Prostate gland (tissue), 2 donors: Measurements from ENCODE around the gene CNTNAP2.

ENCODE experiments used
- CTCF ChIP-seq, 4 experiments: fragments of 200-600 bp in 2 of 4; fragments of 450-650 bp in 2 of 4; sonication (generic) in 2 of 4; IDR thresholded peaks; 1 replicate in 3 of 4; 2 replicates in 1 of 4; pipeline ENCODE4 v1.5.1; 2016 to 2019; ENCODE audit warnings: antibody characterized with exemption in 4 of 4, mild to moderate bottlenecking in 2 of 4, moderate library complexity in 2 of 4
- POLR2A ChIP-seq: fragments of 450-650 bp; IDR thresholded peaks from one replicate; pipeline ENCODE4 v1.6.1; 2016; ENCODE audit warnings: antibody characterized with exemption, mild to moderate bottlenecking
- POLR2AphosphoS5 ChIP-seq: sonication (generic); formaldehyde crosslinking; IDR thresholded peaks from one replicate; pipeline ENCODE4 v1.6.1; 2017; ENCODE audit warnings: antibody characterized with exemption

GRCh38 chr7:147586526-147586925, 1469.9 kb downstream of the CNTNAP2 start:
- TF ChIP-seq CTCF (IDR thresholded peaks at IDR 0.05) (no peak), POLR2AphosphoS5 (no peak), POLR2A (no peak)
